Breast epithelium (tissue), 3 donors: Measurements from ENCODE around the gene FOXRED2.
A peak's percentile ranks its signal among the peaks of the same experiment; 100 is the strongest.

Source experiments
- CTCF ChIP-seq, 3 donors: fragments of 450-650 bp; IDR thresholded peaks; one replicate each; pipeline ENCODE4 v1.5.1; 2016 to 2017; ENCODE audit warnings: antibody characterized with exemption in 3 of 3, mild to moderate bottlenecking in 3 of 3, moderate library complexity in 3 of 3
- POLR2AphosphoS5 ChIP-seq, 3 donors: sonication (generic); formaldehyde crosslinking; IDR thresholded peaks; one replicate each; pipeline ENCODE4 v1.6.1; 2017; ENCODE audit warnings: antibody characterized with exemption in 3 of 3

- TF ChIP-seq CTCF (IDR thresholded peaks at IDR 0.05) (peak in 2 of 3 donors; percentile 51 to 57), POLR2AphosphoS5 (IDR thresholded peaks at IDR 0.05) (no peak)
Observed at GRCh38 chr22:36486619-36487384, 20.0 kb downstream of the FOXRED2 start.
